ENCODE measurements around the gene NFKBIB.
"Not testable (repeated sequence)": the region's sequence is repeated elsewhere in the genome, so short reads cannot be mapped to it uniquely, and the experiment has no call there.

The NFKBIB gene

GRCh38 chr19:38939957-38940356 is 40.2 kb downstream of the NFKBIB start:
- no peak for TF ChIP-seq CTCF (IDR thresholded peaks at IDR 0.05; ENCODE audit: extremely low read depth, missing control alignments)
- DNase-seq (ENCODE audit: low spot score), result no peak

GRCh38 chr19:38941466-38941865 is 41.7 kb downstream of the NFKBIB start:
- DNase-seq (ENCODE audit: low spot score), result not testable (repeated sequence)

GRCh38 chr19:38941979-38942378 is 42.2 kb downstream of the NFKBIB start:
- no peak for DNase-seq (ENCODE audit: low spot score)
- no peak for TF ChIP-seq CTCF (IDR thresholded peaks at IDR 0.05; ENCODE audit: extremely low read depth, missing control alignments)

GRCh38 chr19:38942471-38943181 is 42.9 kb downstream of the NFKBIB start:
- TF ChIP-seq CTCF (IDR thresholded peaks at IDR 0.05; ENCODE audit: extremely low read depth, missing control alignments), result no peak
- DNase-seq (ENCODE audit: low spot score), result no peak

GRCh38 chr19:38944981-38945506 is 45.3 kb downstream of the NFKBIB start:
- DNase-seq (ENCODE audit: low spot score), result no peak
- TF ChIP-seq CTCF (IDR thresholded peaks at IDR 0.05; ENCODE audit: extremely low read depth, missing control alignments), result no peak

GRCh38 chr19:38945562-38946228 is 45.9 kb downstream of the NFKBIB start:
- no peak for DNase-seq (ENCODE audit: low spot score)
- no peak for TF ChIP-seq CTCF (IDR thresholded peaks at IDR 0.05; ENCODE audit: extremely low read depth, missing control alignments)

- no peak for DNase-seq (ENCODE audit: low spot score)
- no peak for TF ChIP-seq CTCF (IDR thresholded peaks at IDR 0.05; ENCODE audit: extremely low read depth, missing control alignments)
Measured at GRCh38 chr19:38946229-38947010, 46.7 kb downstream of the NFKBIB start.

Measured in GM20000 (cell line).